Endometrial microvascular endothelial cells (primary cell): ENCODE measurements around the gene HES5. TPM values are rescaled to one million over a fixed set of nuclear protein-coding genes. Genes with fewer than 3 reads are reported as not detected.
"Not testable (repeated sequence)": the region's sequence is repeated elsewhere in the genome, so short reads cannot be mapped to it uniquely, and the experiment has no call there.

Experiments
- in situ Hi-C: cut with HindIII; loops from 2 replicates; pipeline ENCODE4 v1.10.0; 2017; ENCODE audit warnings: low sequenced_read_pairs, low pct_unique_long_range_greater_than_20kb; ENCODE audit errors: inconsistent ontology term
- total RNA-seq: library from RNA; depleted of rRNA; stranded (reverse); fragments of >200 nt; gene quantifications from one replicate; pipeline ENCODE4 v1.2.3, GENCODE V29; 2015; ENCODE audit errors: inconsistent ontology term

Gene HES5
- total RNA-seq, 1 donor from 2014 or later, result not detected

DNA sequence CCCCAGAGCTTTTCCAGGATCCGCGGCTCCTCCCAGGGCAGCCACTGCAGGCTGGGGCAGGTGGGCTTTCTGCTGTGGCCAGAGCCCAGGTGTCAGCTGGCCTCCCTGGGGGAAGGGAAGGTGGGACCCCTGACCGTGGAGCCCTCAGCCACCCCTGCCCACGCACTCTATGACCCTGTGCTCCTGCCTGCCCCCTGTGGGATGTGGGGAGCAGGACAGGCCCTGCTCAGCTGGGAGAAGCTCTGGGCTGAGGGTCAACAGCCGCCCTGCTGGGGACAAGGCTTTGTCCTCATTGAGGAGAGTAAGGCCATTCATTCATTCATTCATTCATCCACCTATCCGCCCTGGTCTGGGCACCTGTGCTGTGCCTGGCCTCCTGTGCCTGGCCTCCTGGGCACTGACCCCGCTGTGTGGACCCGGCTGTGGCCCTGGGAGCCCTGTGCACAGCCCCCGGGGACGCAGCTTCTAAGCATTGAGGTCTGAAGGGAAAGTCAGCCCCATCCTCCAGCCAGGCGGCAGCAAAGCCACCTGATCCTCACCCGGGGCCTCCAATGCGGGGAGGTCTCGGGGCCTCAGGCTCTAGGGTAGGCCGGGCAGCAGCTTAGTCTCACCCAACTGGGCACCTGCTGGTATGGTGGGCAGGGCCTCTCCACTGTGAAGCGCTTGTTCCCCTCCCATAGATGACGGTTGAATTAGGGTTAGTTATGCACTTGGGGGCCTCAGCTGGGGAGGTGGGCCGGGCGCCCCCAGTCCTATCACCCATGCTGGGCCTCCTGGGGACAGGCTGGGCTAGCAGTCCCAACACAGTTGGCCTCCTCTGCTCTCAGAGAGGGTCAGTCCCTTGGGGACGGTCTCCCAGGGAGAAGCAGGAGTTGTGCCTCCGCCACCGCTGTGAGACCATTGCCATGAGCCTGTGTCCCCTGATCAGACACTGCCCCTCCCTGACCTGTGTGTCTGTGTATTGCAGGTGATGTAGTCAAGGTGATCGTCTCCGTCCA lies 32.1 kb upstream of the HES5 start:
- in situ Hi-C loops, result no loop called here

DNA sequence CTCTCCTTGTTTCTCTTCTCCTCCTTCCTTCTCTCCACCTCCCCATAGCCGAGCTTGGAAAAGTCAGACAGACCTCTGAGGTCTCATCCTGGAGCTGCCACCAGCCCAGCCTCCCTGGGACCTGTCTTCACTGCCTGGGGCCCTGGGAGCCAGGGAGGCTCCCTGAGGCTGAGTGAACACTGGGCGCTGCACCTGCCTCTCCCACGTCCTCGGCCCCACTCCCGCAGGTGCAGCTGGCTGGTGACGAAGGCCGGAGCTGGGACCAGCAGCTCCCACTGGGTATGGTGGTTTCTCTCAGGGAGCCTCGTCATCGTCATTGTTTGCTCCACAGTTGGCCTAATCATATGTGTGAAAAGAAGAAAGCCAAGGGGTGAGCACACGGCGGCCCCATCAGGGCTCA lies 31.4 kb upstream of the HES5 start:
- in situ Hi-C loops, result no loop called here

DNA sequence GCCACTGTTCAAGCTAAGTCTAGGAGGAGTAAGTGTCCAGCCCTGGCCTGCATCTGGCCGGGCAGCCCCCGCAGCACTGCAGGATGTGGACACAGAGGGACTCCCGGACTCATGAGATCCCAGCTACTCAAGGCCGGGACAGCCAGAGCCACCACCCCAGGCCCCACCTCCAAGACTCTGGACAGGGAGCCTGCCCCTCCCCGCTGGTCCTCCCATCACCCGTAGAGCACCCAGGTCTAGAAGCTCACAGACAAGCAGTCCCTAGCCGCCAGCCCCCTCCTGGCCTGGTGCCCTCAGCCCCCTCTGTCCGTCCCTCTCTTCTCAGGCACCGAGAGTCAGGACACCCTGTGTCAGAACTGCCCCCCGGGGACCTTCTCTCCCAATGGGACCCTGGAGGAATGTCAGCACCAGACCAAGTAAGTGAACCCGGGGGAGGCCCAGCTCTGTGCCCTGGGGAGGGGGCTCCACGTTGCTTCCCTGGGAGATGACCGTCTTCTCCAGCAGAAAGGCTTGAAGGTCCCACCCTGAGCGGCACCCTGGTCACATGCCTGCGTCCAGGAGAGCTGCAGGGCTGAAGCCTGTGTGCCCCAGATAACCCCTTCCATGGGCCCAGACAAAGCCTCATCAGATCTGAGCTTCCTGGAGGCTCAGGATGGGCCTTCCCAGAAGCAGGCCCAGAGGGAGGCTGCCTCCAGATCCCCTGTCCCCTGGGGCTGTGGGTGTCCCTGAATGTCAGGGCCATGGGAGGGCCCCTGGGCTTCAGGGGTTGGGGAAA lies 30.4 kb upstream of the HES5 start:
- in situ Hi-C loops, result no loop called here

DNA sequence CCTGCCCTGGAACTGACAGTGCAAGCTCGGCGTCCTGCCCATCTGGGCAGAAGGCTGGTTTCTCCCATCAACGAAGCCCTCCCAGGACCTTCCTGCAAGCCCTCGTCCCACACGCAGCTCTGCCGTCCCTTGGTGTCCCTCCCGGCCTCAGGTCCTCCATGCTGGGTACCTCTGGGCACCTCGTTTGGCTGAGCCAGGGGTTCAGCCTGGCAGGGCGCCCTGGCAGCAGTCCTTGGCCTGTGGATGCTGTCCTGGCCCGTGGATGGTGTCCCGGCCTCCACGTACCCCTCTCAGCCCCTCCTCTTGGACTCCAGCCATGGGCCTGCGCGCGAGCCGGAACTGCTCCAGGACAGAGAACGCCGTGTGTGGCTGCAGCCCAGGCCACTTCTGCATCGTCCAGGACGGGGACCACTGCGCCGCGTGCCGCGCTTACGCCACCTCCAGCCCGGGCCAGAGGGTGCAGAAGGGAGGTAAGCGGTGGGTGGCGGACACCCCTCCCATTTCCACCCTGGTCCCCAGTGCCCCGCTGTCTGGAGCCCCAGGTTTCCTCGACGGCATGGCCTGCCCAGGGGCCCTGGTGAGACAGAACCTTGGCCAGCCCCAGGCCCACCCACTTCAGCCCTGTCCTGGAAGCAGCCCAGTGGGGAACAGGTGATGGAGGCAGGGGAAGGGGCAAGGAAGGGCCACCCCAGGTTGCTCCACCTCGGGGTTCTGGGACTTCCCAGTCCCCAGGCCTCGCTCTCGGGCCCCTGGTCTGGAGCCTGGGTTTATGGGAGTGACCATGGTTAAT lies 29.6 kb upstream of the HES5 start:
- in situ Hi-C loops, result no loop called here

DNA sequence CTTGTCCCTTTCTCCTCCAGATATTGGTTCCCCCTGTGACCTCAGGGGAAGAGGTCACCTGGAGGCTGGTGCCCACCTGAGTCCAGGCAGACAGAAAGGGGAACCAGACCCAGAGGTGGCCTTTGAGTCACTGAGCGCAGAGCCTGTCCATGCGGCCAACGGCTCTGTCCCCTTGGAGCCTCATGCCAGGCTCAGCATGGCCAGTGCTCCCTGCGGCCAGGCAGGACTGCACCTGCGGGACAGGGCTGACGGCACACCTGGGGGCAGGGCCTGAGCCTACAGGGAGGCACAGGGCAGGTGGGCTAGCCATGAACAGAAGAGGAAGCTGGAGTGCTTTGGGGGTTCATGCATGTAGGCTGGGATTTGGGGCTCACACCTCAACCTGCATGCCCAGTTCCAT lies 28.8 kb upstream of the HES5 start:
- in situ Hi-C loops, result no loop called here

DNA sequence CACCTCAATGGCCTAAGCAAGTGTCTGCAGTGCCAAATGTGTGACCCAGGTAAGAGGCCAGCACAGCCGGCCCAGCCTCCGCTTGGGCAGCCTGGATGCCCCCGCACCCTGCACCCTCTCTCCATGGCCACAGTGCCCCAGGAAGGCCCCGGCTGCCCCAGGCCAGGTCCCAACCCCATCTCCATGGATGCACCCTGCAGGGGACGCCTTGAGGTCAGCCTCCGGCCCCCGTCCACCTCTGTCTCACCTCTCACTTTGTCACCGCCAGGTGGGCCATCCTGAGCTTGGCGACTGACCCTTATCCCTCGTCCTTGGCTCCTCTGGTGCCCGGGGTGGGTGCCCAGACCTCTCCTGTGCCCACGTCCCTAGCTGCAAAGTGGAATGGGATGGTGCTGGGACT lies 28.4 kb upstream of the HES5 start:
- in situ Hi-C loops, result no loop called here

DNA sequence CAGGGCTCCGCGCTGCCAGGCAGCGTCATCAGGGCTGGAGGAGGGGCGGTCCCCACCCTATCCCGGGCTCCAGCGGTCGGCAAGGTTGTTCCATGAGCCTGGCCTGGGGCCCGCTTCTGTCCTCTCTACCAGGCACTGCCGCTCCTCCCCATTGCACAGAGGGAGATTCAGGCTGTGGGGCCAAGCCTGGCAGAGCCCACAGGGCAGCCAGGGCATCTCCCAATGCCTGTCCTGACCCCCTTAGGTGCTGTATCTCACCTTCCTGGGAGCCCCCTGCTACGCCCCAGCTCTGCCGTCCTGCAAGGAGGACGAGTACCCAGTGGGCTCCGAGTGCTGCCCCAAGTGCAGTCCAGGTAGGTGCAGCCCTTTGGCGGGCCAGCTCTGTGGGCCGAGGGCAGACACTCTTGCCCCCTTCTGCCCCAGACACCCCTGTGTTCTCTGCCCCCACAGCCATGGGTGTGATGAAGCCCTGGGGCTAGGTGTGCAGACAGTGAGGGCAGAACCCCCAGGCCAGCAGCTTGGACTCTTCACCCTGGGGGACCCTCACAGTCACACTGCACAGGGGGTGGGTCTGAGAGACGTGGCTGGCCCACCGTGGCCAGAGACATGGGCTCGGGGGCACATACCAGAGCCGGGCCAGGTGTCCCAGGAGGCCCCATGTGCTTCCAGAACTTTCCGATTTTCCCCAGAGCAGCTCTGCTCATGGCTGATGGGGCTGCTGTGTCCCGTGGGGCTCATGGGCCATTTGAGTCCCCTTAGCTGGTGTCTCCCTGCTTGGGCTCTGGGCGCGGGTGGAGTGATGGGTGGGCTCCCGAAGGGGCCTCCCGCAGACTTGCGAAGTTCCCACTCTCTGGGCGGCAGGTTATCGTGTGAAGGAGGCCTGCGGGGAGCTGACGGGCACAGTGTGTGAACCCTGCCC lies 27.7 kb upstream of the HES5 start:
- in situ Hi-C loops, result no loop called here

DNA sequence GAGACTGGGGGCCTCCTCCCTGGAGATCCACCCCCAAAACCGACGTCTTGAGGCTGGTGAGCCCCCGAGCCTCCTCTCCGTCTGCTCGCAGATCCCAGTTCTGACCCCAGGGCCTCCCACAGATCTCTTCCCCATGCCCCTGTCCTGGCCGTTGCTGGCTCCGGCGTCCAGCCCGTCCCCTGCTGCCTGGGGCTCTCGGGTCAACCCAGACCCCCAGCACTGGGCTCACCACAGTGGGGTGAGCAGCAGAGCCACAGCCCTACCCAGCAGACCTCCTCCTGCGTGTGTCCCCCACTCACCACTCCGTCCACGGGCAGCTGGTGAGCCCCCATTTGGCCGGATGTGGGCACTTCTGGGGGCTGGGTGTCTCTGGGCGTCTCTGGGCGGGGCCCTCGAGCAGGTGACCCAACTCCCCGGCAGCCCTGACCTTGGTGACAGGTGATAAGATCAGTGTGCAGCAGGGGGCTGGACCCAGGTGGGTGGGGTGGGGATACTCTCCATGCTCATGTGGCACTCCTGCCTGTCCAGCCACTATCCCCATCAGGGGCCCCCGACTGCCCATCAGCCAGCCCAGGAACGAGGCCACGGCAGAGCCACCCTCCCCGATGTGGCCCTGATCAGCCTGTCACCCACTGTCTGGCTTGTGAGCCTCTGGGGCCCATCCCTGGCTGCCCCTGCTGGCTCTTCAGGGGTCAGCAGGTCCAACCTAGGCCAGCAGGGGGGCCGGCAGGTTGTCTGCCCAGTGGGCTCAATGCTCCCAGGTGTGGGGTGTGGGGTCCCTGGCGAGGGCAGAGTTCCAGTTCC lies 26.8 kb upstream of the HES5 start:
- in situ Hi-C loops, result no loop called here

DNA sequence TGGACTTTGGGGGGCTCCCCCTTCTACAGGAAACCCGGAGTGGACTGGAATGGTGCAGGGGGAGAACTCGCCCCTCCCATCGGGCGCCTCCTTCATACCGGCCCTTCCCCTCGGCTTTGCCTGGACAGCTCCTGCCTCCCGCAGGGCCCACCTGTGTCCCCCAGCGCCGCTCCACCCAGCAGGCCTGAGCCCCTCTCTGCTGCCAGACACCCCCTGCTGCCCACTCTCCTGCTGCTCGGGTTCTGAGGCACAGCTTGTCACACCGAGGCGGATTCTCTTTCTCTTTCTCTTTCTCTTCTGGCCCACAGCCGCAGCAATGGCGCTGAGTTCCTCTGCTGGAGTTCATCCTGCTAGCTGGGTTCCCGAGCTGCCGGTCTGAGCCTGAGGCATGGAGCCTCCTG lies 26.2 kb upstream of the HES5 start, which contains the start of gene TNFRSF14:
Gene TNFRSF14 (plus strand): TSS at position 95 of the 401 bp plus-strand sequence. CDS start 294 bp downstream, at position 389.
- in situ Hi-C loops, result no loop called here

DNA sequence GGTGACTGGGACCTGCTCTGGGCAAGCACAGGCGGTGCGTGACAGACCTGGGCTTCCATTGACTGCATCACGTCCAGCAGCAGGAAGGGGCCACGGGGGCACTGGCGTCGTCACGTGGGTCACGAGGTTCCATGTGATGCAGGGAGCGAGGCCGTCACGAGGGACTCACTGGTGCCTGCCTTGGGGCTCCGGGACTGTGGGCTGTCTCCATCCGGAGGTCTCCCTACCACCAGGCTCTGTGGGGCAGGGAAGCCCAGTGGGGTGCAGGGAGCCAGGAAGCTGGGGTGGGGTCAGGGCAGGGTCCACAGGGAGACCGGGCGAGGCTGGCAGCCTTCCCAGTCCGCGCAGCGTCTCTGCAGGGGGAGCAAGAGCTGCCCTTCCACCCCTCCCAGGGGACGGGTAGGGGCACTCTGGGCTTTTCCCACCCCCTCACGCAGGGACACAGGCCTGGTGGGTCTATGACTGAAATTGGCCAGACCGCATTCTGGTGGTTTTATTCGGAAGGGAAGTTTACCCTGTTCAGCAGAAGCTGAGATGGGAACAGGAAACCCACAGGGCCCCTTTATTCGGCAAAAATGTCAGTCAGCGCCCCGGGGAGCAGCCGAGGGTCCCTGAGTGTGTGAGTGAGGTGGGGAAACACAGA lies 25.7 kb upstream of the HES5 start:
- in situ Hi-C loops, result no loop called here

DNA sequence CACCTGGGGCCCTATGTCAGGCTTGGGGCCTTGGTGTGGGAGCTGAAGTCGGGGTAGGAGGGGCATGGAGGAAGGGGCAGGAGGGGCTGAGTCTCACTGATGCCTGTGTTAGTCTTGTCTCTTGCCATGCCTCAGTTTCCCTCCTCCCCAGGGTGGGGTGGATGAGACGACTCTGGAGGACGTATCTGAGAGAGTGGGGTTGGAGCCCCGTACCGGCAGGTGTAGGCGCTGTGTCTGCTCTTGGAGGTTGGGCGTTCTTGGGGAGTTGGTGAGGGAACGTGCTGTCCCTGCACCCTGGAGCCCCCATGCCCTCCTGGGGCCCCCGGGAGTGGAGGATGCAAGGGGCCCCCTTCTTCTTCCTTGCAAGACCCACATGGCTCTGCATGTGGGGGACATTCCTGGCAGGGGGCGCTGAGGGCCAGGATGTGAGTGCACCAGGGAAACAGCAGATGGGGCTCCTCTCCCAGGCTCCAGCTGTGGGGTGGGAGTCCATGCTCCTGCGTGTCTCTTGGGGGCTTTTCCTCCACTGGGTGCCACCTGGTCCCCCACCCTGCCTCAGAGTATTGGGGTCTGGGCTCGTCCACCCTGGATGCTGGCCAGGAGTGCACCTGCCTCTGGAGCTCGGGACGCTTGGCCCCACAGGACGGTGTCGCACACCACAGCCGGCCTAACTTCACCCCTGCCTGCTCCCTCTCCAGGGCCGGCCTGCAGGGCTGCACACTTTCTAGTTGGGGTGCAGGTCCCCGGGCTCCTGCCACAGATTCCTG lies 24.7 kb upstream of the HES5 start:
- in situ Hi-C loops, result no loop called here

DNA sequence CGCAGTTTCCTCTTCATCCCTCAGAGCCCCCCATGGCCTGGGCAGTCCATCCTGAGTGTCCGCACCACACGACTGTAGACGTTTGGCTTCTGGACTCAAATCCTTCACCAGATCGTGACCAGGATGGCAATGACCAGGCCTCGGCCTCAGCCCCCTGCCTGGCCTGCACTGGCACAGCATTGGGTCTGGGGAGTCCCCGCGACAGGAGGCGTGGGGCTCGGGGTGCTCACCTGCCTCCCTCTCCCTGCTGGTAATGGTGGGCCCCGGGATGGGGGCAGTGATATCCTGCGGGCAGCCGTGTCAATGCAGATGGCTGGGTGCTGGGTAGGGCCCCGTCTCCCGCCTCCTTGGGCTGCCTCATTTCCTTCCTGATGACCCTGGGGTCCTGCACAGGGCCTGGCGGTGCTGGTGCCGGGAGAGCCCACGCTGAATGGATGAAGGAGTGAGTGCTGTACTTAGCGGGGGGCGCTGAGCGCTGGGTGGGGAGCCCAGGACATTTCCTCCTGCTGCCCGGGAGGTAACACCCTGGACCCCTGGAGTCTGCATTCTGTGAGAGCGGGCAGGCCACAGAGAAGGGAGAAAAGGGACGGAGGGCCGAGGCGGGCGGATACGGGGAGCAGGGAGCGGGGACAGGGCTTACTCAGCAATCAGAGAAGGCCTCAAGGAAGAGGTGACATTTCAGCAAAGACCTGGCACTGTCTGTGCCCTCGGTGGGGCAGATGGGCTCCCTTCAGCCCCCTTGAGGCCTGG lies 24.0 kb upstream of the HES5 start:
- in situ Hi-C loops, result no loop called here

DNA sequence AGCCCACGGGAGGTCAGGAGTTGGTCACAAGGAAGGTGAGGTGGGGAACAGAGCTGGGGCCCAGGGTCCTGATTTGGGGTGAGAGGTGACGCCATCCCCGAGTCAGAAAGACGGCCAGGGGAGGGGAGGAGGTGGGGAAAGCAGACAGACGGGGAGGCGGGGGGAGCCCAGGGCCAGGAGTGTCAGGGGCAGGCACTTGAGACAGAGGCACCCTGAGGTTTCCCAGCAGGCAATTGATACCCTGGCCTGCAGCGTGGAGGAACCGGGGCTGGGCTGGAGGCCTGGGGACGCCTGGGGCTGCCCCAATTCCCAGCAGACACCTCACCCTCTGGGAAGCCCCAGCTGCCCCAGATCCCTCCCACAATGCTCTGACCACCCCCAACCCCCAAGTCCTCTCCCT lies 23.0 kb upstream of the HES5 start:
- in situ Hi-C loops, result not testable (repeated sequence)

DNA sequence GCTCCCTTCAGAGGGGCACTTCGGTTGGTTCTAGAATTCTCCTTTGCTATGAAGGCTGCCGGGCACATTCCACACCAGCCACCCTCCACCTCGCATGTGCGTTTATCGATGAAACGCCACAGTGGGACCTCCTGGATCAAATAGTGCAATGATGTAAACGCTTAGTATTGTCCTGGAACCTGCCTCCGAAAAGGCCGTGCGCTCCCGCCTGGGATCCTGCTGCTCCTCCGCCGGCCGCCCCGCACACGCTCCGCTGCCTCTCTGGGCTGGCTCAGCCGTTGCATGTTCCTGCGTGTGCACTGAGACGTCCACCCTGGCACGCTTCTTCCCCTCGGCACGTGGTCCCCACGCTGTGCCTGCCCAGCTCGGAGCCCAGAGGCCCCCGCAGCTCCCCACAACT lies 22.1 kb upstream of the HES5 start:
- in situ Hi-C loops, result no loop called here

DNA sequence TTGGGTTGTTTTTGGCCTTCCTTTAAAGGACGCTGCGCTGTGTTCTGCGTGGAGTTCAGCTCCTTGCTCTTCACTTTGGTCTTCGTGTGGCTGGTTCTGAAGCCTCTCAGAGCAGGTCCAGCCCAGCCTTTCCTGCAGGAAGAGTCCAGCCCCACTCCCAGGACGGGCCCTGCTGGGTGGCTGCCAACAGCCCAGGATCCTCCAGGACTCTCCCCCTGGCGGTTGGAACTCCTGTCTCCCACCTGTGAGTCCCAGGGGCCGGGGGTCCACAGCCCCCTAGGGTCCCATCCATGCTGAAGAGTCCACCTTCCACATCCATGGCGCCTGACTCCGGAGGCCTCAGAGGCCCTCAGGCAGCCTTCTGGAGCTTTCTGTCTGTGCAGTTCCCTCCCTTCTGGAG lies 21.5 kb upstream of the HES5 start:
- in situ Hi-C loops, result not testable (repeated sequence)
